GM23338 (cell line): Measurements from ENCODE around the gene MYO1E. TPM values are rescaled to one million over a fixed set of nuclear protein-coding genes. Genes with fewer than 3 reads are reported as not detected.
A peak's percentile ranks its signal among the peaks of the same experiment; 100 is the strongest.

Experiments
- ATAC-seq: fragments of 200-7000 bp; cut with Tn5 transposase; 3 replicates; pipeline ENCODE4 v1.9.1; 2020
- DNase-seq: peaks from one replicate; pipeline ENCODE4 v3.0.0-alpha.2; 2015; ENCODE audit warnings: low spot score
- H2AFZ ChIP-seq: fragments of 200-600 bp; sonication (generic); 2 replicates; pipeline ENCODE4 v1.8.0; 2016; ENCODE audit warnings: antibody characterized with exemption, mild to moderate bottlenecking, moderate library complexity
- H3F3A ChIP-seq: fragments of 200-600 bp; sonication (generic); replicated peaks from 2 replicates; pipeline ENCODE4 v1.8.0; 2017; ENCODE audit warnings: antibody characterized with exemption, mixed run types, low read depth
- H3K27ac ChIP-seq: fragments of 200-600 bp; sonication (generic); 2 replicates; pipeline ENCODE4 v1.6.1; 2016; ENCODE audit warnings: low read depth
- H3K27me3 ChIP-seq: fragments of 200-600 bp; sonication (generic); 2 replicates; pipeline ENCODE4 v1.8.0; 2016; ENCODE audit warnings: mild to moderate bottlenecking, mixed run types, moderate library complexity; ENCODE audit not compliant: insufficient read depth
- H3K36me3 ChIP-seq: fragments of 200-600 bp; sonication (generic); 2 replicates; pipeline ENCODE4 v1.8.0; 2016; ENCODE audit warnings: mild to moderate bottlenecking; ENCODE audit not compliant: insufficient read depth
- H3K4me1 ChIP-seq: fragments of 200-600 bp; sonication (generic); 2 replicates; pipeline ENCODE4 v1.8.0; 2016; ENCODE audit warnings: mild to moderate bottlenecking, moderate library complexity; ENCODE audit not compliant: insufficient read depth
- H3K4me2 ChIP-seq: fragments of 200-600 bp; sonication (generic); 2 replicates; pipeline ENCODE4 v1.7.1; 2017; ENCODE audit warnings: mixed run types
- H3K4me3 ChIP-seq: fragments of 200-600 bp; sonication (generic); 2 replicates; pipeline ENCODE4 v1.6.1; 2016; ENCODE audit warnings: mixed run types
- H3K79me2 ChIP-seq: fragments of 200-600 bp; sonication (generic); replicated peaks from 2 replicates; pipeline ENCODE4 v1.8.0; 2017; ENCODE audit warnings: mild to moderate bottlenecking; ENCODE audit not compliant: insufficient read depth
- H3K9me2 ChIP-seq: fragments of 200-600 bp; sonication (generic); 2 replicates; pipeline ENCODE4 v1.8.0; 2017; ENCODE audit not compliant: insufficient read depth
- H4K20me1 ChIP-seq: fragments of 200-600 bp; sonication (generic); replicated peaks from 2 replicates; pipeline ENCODE4 v1.8.0; 2017; ENCODE audit warnings: mild to moderate bottlenecking; ENCODE audit not compliant: insufficient read depth
- H3K27ac Mint-ChIP-seq: 2 replicates; pipeline ENCODE4 v1.8.0; 2020; ENCODE audit warnings: inconsistent platforms, mild to moderate bottlenecking, moderate library complexity, mixed read lengths
- H3K27me3 Mint-ChIP-seq: 3 replicates; pipeline ENCODE4 v1.8.0; 2022; ENCODE audit warnings: low read depth, mild to moderate bottlenecking, moderate library complexity, mixed read lengths, inconsistent platforms; ENCODE audit not compliant: insufficient read depth, poor library complexity
- H3K36me3 Mint-ChIP-seq: 3 replicates; pipeline ENCODE4 v1.8.0; 2021; ENCODE audit warnings: low read depth, mild to moderate bottlenecking, inconsistent platforms, moderate library complexity, mixed read lengths
- H3K4me1 Mint-ChIP-seq: 3 replicates; pipeline ENCODE4 v1.8.0; 2020; ENCODE audit warnings: mild to moderate bottlenecking, inconsistent platforms, mixed read lengths
- H3K4me3 Mint-ChIP-seq: 3 replicates; pipeline ENCODE4 v1.8.0; 2021; ENCODE audit warnings: moderate library complexity, mild to moderate bottlenecking, inconsistent platforms, mixed read lengths
- H3K9me3 Mint-ChIP-seq: 3 replicates; pipeline ENCODE4 v1.8.0; 2020; ENCODE audit warnings: moderate library complexity, mild to moderate bottlenecking, inconsistent platforms, mixed read lengths
- CREB1 ChIP-seq: fragments of 250-450 bp; sonication (Bioruptor Pico); IDR thresholded peaks from 2 replicates; pipeline ENCODE4 v1.5.0; 2020; ENCODE audit warnings: low read depth, mild to moderate bottlenecking, moderate library complexity
- ETS1 ChIP-seq: IDR thresholded peaks from 2 replicates; pipeline ENCODE4 v1.6.1; 2016; ENCODE audit warnings: antibody characterized with exemption
- EZH2 ChIP-seq: fragments of 200-600 bp; sonication (generic); IDR thresholded peaks from one replicate; pipeline ENCODE4 v1.8.0; 2017; ENCODE audit warnings: antibody characterized with exemption, mild to moderate bottlenecking, low read depth; ENCODE audit not compliant: unreplicated experiment
- EZH2phosphoT487 ChIP-seq: fragments of 200-600 bp; sonication (generic); IDR thresholded peaks from one replicate; pipeline ENCODE4 v1.8.1; 2018; ENCODE audit warnings: antibody characterized with exemption; ENCODE audit not compliant: unreplicated experiment
- JUNB ChIP-seq: IDR thresholded peaks from one replicate; pipeline ENCODE4 v1.6.1; 2016; ENCODE audit warnings: antibody characterized with exemption; ENCODE audit not compliant: unreplicated experiment
- NANOG ChIP-seq: IDR thresholded peaks from 2 replicates; pipeline ENCODE4 v1.6.1; 2016; ENCODE audit warnings: antibody characterized with exemption, borderline replicate concordance
- REST ChIP-seq: IDR thresholded peaks from one replicate; pipeline ENCODE4 v1.6.1; 2018; ENCODE audit warnings: antibody characterized with exemption; ENCODE audit not compliant: unreplicated experiment
- ZNF331 ChIP-seq: fragments of 250-450 bp; sonication (Bioruptor Pico); IDR thresholded peaks from 2 replicates; pipeline ENCODE4 v1.5.0; 2020; ENCODE audit warnings: low read depth, mild to moderate bottlenecking, moderate library complexity
- ZNF462 ChIP-seq: fragments of 250-450 bp; sonication (Bioruptor Pico); IDR thresholded peaks from 2 replicates; pipeline ENCODE4 v1.5.0; 2020; ENCODE audit warnings: mild to moderate bottlenecking, moderate library complexity
- polyA plus RNA-seq: library from polyadenylated mRNA; unstranded; fragments of >200 nt; fragmentation: Nextera tagmentation; extraction: Ambion mirVana; gene quantifications from 2 replicates; pipeline ENCODE4 v1.2.1, GENCODE V29; 2016
- total RNA-seq: library from RNA; depleted of rRNA; stranded (reverse); fragments of >200 nt; shearing (Covaris generic); gene quantifications from 2 replicates; pipeline ENCODE4 v1.2.3, GENCODE V29; 2014

The MYO1E gene
- total and polyA plus RNA-seq, 2 experiments from 2014 or later = 68.3 to 131 TPM

GRCh38 chr15:59399465-59400102 lies 26.9 kb upstream of the MYO1E start:
- H3K4me1 ChIP-seq = peaks cover 43% of the 10 kb centered on the region
- no peak overlapping the region for H3K4me3 ChIP-seq
- H3K27ac Mint-ChIP-seq = no peak overlapping the region
- no peak overlapping the region for H3K27ac ChIP-seq
- H4K20me1 ChIP-seq = no peaks in the 10 kb centered on the region
- H3K79me2 ChIP-seq = no peaks in the 10 kb centered on the region
- H3K4me1 Mint-ChIP-seq = peaks cover 33% of the 10 kb centered on the region
- TF ChIP-seq ZNF462 = no peak
- no peak for TF ChIP-seq EZH2phosphoT487
- no peak for TF ChIP-seq JUNB
- no peak for TF ChIP-seq REST
- no peak for TF ChIP-seq ZNF331 (CRISPR knock-in tag)
- TF ChIP-seq EZH2 = no peak
- no peak for TF ChIP-seq NANOG
- no peak for TF ChIP-seq CREB1 (CRISPR knock-in tag)
- no peak for TF ChIP-seq ETS1
- DNase-seq (no peak), ATAC-seq (no peak)
- 0 out of 2 replicates have a peak, but pooled peaks cover 3% of the 10 kb centered on the region for H3F3A ChIP-seq
- no peaks in the 10 kb centered on the region for H3K36me3 ChIP-seq
- no peak overlapping the region for H3K4me3 Mint-ChIP-seq
- peak overlapping the region; percentile 91 for H2AFZ ChIP-seq
- no peaks in the 10 kb centered on the region for H3K36me3 Mint-ChIP-seq
- H3K9me3 Mint-ChIP-seq = no peaks in the 10 kb centered on the region
- H3K9me2 ChIP-seq = no peaks in the 10 kb centered on the region
- peaks cover 22% of the 10 kb centered on the region; the same call in 1 of the 2 replicates for H3K27me3 ChIP-seq
- peaks cover 11% of the 10 kb centered on the region for H3K27me3 Mint-ChIP-seq
- H3K4me2 ChIP-seq = no peak overlapping the region
